H1 (cell line): ENCODE results near the gene PEX1. TPM values are rescaled to one million over a fixed set of nuclear protein-coding genes. Genes with fewer than 3 reads are reported as not detected.

Experiments
- CTCF ChIA-PET: fragments of 300-600 bp; sonication (Branson Sonifier 250); formaldehyde crosslinking; loops from one replicate; lab custom pipeline; 2021; ENCODE audit not compliant: partially characterized antibody; lab: Charles Lee
- POLR2A ChIA-PET: fragments of 300-600 bp; sonication (Branson Sonifier 250); formaldehyde crosslinking; loops from one replicate; lab custom pipeline; 2021; ENCODE audit warnings: inconsistent platforms; ENCODE audit not compliant: partially characterized antibody; lab: Charles Lee
- DNase-seq, 2 experiments: peaks; one replicate each; pipeline versions ENCODE4 v3.0.0 to v3.0.0-alpha.2; 2010 to 2022; ENCODE audit warnings: low spot score in 2 of 2, low read depth in 1 of 2, mixed read lengths in 1 of 2
- FAIRE-seq: peaks from 2 replicates; lab custom pipeline; 2011; peaks lifted over from hg19 to GRCh38; lab: Jason Lieb, UNC
- H2AFZ ChIP-seq: 2 replicates; pipeline ENCODE4 v1.8.1; 2012; ENCODE audit warnings: low read length, inconsistent platforms
- H2AK5ac ChIP-seq: 2 replicates; pipeline ENCODE4 v1.6.1; 2013; ENCODE audit warnings: low read depth, low read length
- H2BK120ac ChIP-seq: replicated peaks from 2 replicates; pipeline ENCODE3; 2013; ENCODE audit warnings: low read depth, low read length, inconsistent platforms
- H2BK12ac ChIP-seq: 2 replicates; pipeline ENCODE4 v1.6.1; 2013; ENCODE audit warnings: low read depth, low read length
- H2BK15ac ChIP-seq: 2 replicates; pipeline ENCODE4 v1.6.1; 2013; ENCODE audit warnings: low read length
- H2BK20ac ChIP-seq: 2 replicates; pipeline ENCODE4 v1.6.1; 2013; ENCODE audit warnings: low read length
- H2BK5ac ChIP-seq: 2 replicates; pipeline ENCODE4 v1.6.1; 2013; ENCODE audit warnings: low read depth, low read length
- H3K14ac ChIP-seq: 2 replicates; pipeline ENCODE4 v1.6.1; 2013; ENCODE audit warnings: inconsistent platforms; ENCODE audit not compliant: insufficient read length
- H3K18ac ChIP-seq: 2 replicates; pipeline ENCODE4 v1.6.1; 2013; ENCODE audit warnings: low read length; ENCODE audit errors: extremely low read depth
- H3K23ac ChIP-seq: 2 replicates; pipeline ENCODE4 v1.6.1; 2013; ENCODE audit warnings: inconsistent platforms; ENCODE audit not compliant: insufficient read length
- H3K23me2 ChIP-seq: 2 replicates; pipeline ENCODE4 v1.6.1; 2013; ENCODE audit warnings: low read depth, low read length
- H3K27ac ChIP-seq: 2 replicates; pipeline ENCODE4 v1.6.1; 2011; ENCODE audit warnings: low read depth, low read length, inconsistent platforms
- H3K27me3 ChIP-seq, 4 experiments: replicated peaks in 1 of 4; 1 replicate in 1 of 4; 2 replicates in 3 of 4; pipeline versions ENCODE4 v1.6.1 to v1.8.1; 2011 to 2013; ENCODE audit warnings: low read length in 3 of 4, mild to moderate bottlenecking in 3 of 4, inconsistent platforms in 2 of 4, mixed read lengths in 2 of 4, moderate library complexity in 1 of 4; ENCODE audit not compliant: control insufficient read depth in 3 of 4, insufficient read depth in 3 of 4; ENCODE audit errors: extremely low read depth in 1 of 4
- H3K36me3 ChIP-seq, 4 experiments: 2 replicates each; pipeline versions ENCODE4 v1.6.1 to v1.8.1; 2011 to 2013; ENCODE audit warnings: mild to moderate bottlenecking in 4 of 4, low read length in 3 of 4, moderate library complexity in 2 of 4, control low read depth in 1 of 4, inconsistent platforms in 1 of 4; ENCODE audit not compliant: insufficient read depth in 4 of 4, control insufficient read depth in 2 of 4
- H3K4ac ChIP-seq: replicated peaks from 2 replicates; pipeline ENCODE3; 2013; ENCODE audit warnings: low read length, low read depth, mixed read lengths, inconsistent platforms; ENCODE audit not compliant: insufficient read length
- H3K4me1 ChIP-seq, 4 experiments: replicated peaks in 1 of 4; 1 replicate in 1 of 4; 2 replicates in 3 of 4; pipeline versions ENCODE4 v1.6.1 to v1.8.1; 2011 to 2013; ENCODE audit warnings: low read length in 3 of 4, inconsistent platforms in 2 of 4, mixed read lengths in 1 of 4; ENCODE audit not compliant: insufficient read depth in 4 of 4, control insufficient read depth in 3 of 4
- H3K4me2 ChIP-seq, 2 experiments: 2 replicates each; pipeline versions ENCODE4 v1.6.1 to v1.8.1; 2011 to 2013; ENCODE audit warnings: low read depth in 2 of 2, low read length in 2 of 2, control low read depth in 1 of 2, inconsistent platforms in 1 of 2, mild to moderate bottlenecking in 1 of 2; ENCODE audit not compliant: insufficient read depth in 1 of 2
- H3K4me3 ChIP-seq, 4 experiments: fragments of 200-600, 300-600 bp in 1 of 4; sonication (generic), shearing (Covaris generic), sonication (Bioruptor Twin) in 1 of 4; 2 replicates each; pipeline versions ENCODE4 v1.5.1 to v1.8.1; 2011 to 2016; ENCODE audit warnings: low read length in 4 of 4, low read depth in 3 of 4, control low read depth in 2 of 4, inconsistent platforms in 2 of 4, mild to moderate bottlenecking in 2 of 4, mixed read lengths in 1 of 4, moderate library complexity in 1 of 4; ENCODE audit not compliant: insufficient read depth in 2 of 4; ENCODE audit errors: extremely low read depth in 1 of 4
- H3K56ac ChIP-seq: replicated peaks from 2 replicates; pipeline ENCODE3; 2013; ENCODE audit warnings: low read depth, mild to moderate bottlenecking, mixed read lengths, low read length, inconsistent platforms; ENCODE audit not compliant: insufficient read length
- H3K79me1 ChIP-seq: 2 replicates; pipeline ENCODE4 v1.6.1; 2013; ENCODE audit warnings: low read depth, low read length, control low read depth
- H3K79me2 ChIP-seq, 2 experiments: 2 replicates each; pipeline versions ENCODE4 v1.6.1 to v1.8.1; 2012 to 2013; ENCODE audit warnings: low read length in 2 of 2, mild to moderate bottlenecking in 2 of 2, inconsistent platforms in 1 of 2; ENCODE audit not compliant: insufficient read depth in 2 of 2, control insufficient read depth in 1 of 2
- H3K9ac ChIP-seq, 4 experiments: replicated peaks in 1 of 4; 1 replicate in 1 of 4; 2 replicates in 3 of 4; pipeline versions ENCODE4 v1.6.1 to v1.8.1; 2011 to 2013; ENCODE audit warnings: low read depth in 3 of 4, low read length in 3 of 4, control low read depth in 2 of 4, mild to moderate bottlenecking in 2 of 4, moderate library complexity in 2 of 4, inconsistent platforms in 1 of 4; ENCODE audit errors: extremely low read depth in 1 of 4
- H3K9me3 ChIP-seq, 2 experiments: 2 replicates each; pipeline versions ENCODE4 v1.6.1 to v1.8.1; 2012 to 2013; ENCODE audit warnings: mild to moderate bottlenecking in 2 of 2, moderate library complexity in 2 of 2, control low read depth in 1 of 2, inconsistent platforms in 1 of 2, low read depth in 1 of 2, low read length in 1 of 2, mixed read lengths in 1 of 2; ENCODE audit not compliant: insufficient read depth in 2 of 2
- H4K20me1 ChIP-seq, 2 experiments: replicated peaks in 1 of 2; 2 replicates each; pipeline versions ENCODE3 to v1.8.1; 2011 to 2013; ENCODE audit warnings: inconsistent platforms in 2 of 2, low read length in 2 of 2, mild to moderate bottlenecking in 1 of 2; ENCODE audit not compliant: insufficient read depth in 2 of 2, control insufficient read depth in 1 of 2
- H4K5ac ChIP-seq: 2 replicates; pipeline ENCODE4 v1.6.1; 2013; ENCODE audit warnings: low read length, low read depth, mixed read lengths, inconsistent platforms; ENCODE audit not compliant: insufficient read length
- H4K8ac ChIP-seq: 2 replicates; pipeline ENCODE4 v1.8.0; 2013; ENCODE audit warnings: mild to moderate bottlenecking, moderate library complexity, low read length, inconsistent platforms; ENCODE audit not compliant: insufficient read depth; ENCODE audit errors: extremely low read depth
- H4K91ac ChIP-seq: replicated peaks from 2 replicates; pipeline ENCODE3; 2013; ENCODE audit warnings: low read length, mixed read lengths, inconsistent platforms; ENCODE audit not compliant: insufficient read length
- BCL11A ChIP-seq, 2 experiments: IDR thresholded peaks; one replicate each; pipeline ENCODE4 v1.6.1; 2011; ENCODE audit warnings: low read depth in 2 of 2, low read length in 2 of 2, mild to moderate bottlenecking in 2 of 2
- RAD21 ChIP-seq, 2 experiments: IDR thresholded peaks in 1 of 2; conservative IDR thresholded peaks in 1 of 2; 2 replicates each; pipeline ENCODE4 v1.6.1; 2011; ENCODE audit warnings: low read depth in 2 of 2, low read length in 2 of 2, improper control_type of control experiment in 1 of 2, inconsistent platforms in 1 of 2, mild to moderate bottlenecking in 1 of 2, moderate library complexity in 1 of 2
- WGBS, 2 experiments: shearing (Covaris generic) in 1 of 2; methylation state at CpG; one replicate each; pipeline versions ENCODE4 v1.1.6 to v1.1.7; 2013 to 2015; ENCODE audit warnings: low lambda C conversion rate in 2 of 2, mixed read lengths in 2 of 2, inconsistent platforms in 1 of 2, low coverage in 1 of 2, missing lambda C conversion rate in 1 of 2; ENCODE audit not compliant: insufficient replicate concordance in 2 of 2, insufficient coverage in 1 of 2, insufficient read length in 1 of 2; ENCODE audit errors: extremely low coverage in 1 of 2, missing lambda C conversion rate in 1 of 2; 5-methylcytosine and 5-hydroxymethylcytosine counted together
- polyA plus RNA-seq, 7 experiments: library from polyadenylated mRNA; depleted of rRNA in 3 of 7; stranded (reverse) in 5 of 7; unstranded in 2 of 7; fragments of >200 nt in 5 of 7; fragments of 200-250 nt in 2 of 7; gene quantifications; 1 replicate in 5 of 7; 2 replicates in 1 of 7; 4 replicates in 1 of 7; pipeline versions ENCODE4 v1.2.1 to v1.2.3, GENCODE V29; 2011 to 2013; ENCODE audit warnings: missing spikeins in 2 of 7, mixed read lengths in 2 of 7
- total RNA-seq: library from RNA; stranded (reverse); fragmentation: NEBNext Ultra II Directional; extraction: Animal tissue kit (Norgen Biotek cat#: 25700); gene quantifications from 2 replicates; pipeline ENCODE4 v1.2.1, GENCODE V29; 2021

The PEX1 gene
- total and polyA plus RNA-seq, 2 of the 8 experiments (the other 6 are each of a cell fraction or from before 2014, with no cell fraction given): 16.4 to 23.9 TPM

DNA sequence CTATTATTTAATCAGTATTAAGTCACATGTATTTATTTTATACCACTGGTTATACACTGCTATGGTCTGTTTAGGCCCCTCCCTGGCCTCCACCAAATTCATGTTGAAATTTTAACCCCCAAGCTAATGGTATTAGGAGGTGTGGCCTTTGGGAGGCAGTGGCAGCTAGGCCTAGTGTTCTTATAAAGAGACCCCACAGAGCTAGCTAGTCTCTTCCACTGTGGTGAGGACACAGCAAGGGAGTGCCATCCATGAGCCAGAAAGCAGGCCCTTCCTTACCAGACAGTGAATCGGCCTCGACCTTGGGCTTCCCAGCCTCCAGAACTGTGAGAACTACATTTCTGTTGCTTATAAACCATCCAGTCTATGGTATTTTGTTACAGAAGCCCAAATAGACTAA is 28.9 kb upstream of the PEX1 start:
- Histone ChIP-seq H3K23me2 (no peaks in the 10 kb centered on the region), H4K5ac (no peak overlapping the region), H2AFZ (no peak overlapping the region), H3K4me3 (no peak overlapping the region), H4K91ac (no peak overlapping the region), H3K9ac (no peak overlapping the region), H2AK5ac (no peak overlapping the region), H3K79me1 (no peaks in the 10 kb centered on the region), H3K4me1 (no peaks in the 10 kb centered on the region), H4K8ac (no peak overlapping the region), H3K4ac (no peak overlapping the region), H3K79me2 (no peaks in the 10 kb centered on the region), H3K27ac (no peak overlapping the region), H3K9me3 (no peaks in the 10 kb centered on the region), H3K56ac (no peak overlapping the region), H2BK12ac (no peak overlapping the region), H2BK5ac (no peak overlapping the region), H3K36me3 (peaks cover 0 to 19% (median 4%) of the 10 kb centered on the region in 4 experiments; a peak in 3 of 8 replicates), H3K27me3 (no peaks in the 10 kb centered on the region), H2BK15ac (no peak overlapping the region), H4K20me1 (no peaks in the 10 kb centered on the region), H3K4me2 (no peak overlapping the region), H3K23ac (no peak overlapping the region), H2BK120ac (no peak overlapping the region), H3K14ac (no peak overlapping the region), H3K18ac (no peak overlapping the region), H2BK20ac (no peak overlapping the region)
- WGBS, 2 experiments: 86% methylated on average over 2 of the region's 2 CpGs; no CpG with 5 or more reads in 1 of the 2 experiments
- FAIRE-seq (no peak), DNase-seq (no peak)
- CTCF ChIA-PET: interaction anchor here (1.3 to 1.4 kb wide), 2 partner anchors 9 to 88 kb away, joined by 3 to 5 read pairs; no protein-coding TSS in a partner anchor
- peak in 1 of 2 experiments; percentile 8; a peak in 1 of 4 replicates for TF ChIP-seq RAD21 (IDR thresholded peaks at IDR 0.05 in 1 of 2, conservative IDR thresholded peaks at IDR 0.05 in 1 of 2; ENCODE audit: low read depth in 2 of 2, low read length in 2 of 2)
- TF ChIP-seq BCL11A (IDR thresholded peaks at IDR 0.05; ENCODE audit: low read depth in 2 of 2, low read length in 2 of 2): no peak
- POLR2A ChIA-PET: interaction anchor here (0.7 to 2.4 kb wide), 11 partner anchors 9 to 33 kb away, joined by 3 to 11 read pairs (median 3); partner anchors contain the start of genes FAM133B, PEX1 and RBM48
